Glutamatergic neuron (in vitro differentiated cells): ENCODE data around the gene ARID1B. TPM values are rescaled to one million over a fixed set of nuclear protein-coding genes. Genes with fewer than 3 reads are reported as not detected.

ENCODE experiments used
- DNase-seq: peaks from one replicate; pipeline ENCODE4 v3.0.0; 2022
- H3K27ac Mint-ChIP-seq: one replicate; pipeline ENCODE4 v1.8.0; 2020; ENCODE audit warnings: mild to moderate bottlenecking, mixed read lengths, inconsistent platforms; ENCODE audit not compliant: unreplicated experiment
- H3K27me3 Mint-ChIP-seq: one replicate; pipeline ENCODE4 v1.8.0; 2020; ENCODE audit warnings: mild to moderate bottlenecking, moderate library complexity, mixed read lengths, inconsistent platforms; ENCODE audit not compliant: unreplicated experiment
- H3K36me3 Mint-ChIP-seq: one replicate; pipeline ENCODE4 v1.8.0; 2020; ENCODE audit warnings: mild to moderate bottlenecking, mixed read lengths, inconsistent platforms; ENCODE audit not compliant: unreplicated experiment
- H3K4me1 Mint-ChIP-seq: one replicate; pipeline ENCODE4 v1.8.0; 2020; ENCODE audit warnings: mild to moderate bottlenecking, low read depth, mixed read lengths, inconsistent platforms; ENCODE audit not compliant: unreplicated experiment
- H3K4me3 Mint-ChIP-seq: one replicate; pipeline ENCODE4 v1.8.0; 2020; ENCODE audit warnings: mild to moderate bottlenecking, mixed read lengths, inconsistent platforms; ENCODE audit not compliant: unreplicated experiment
- H3K9me3 Mint-ChIP-seq: one replicate; pipeline ENCODE4 v1.8.0; 2020; ENCODE audit warnings: mild to moderate bottlenecking, moderate library complexity, mixed read lengths, inconsistent platforms; ENCODE audit not compliant: unreplicated experiment
- CTCF ChIP-seq: fragments of 200-600 bp; sonication (generic); IDR thresholded peaks from one replicate; pipeline ENCODE4 v1.5.0; 2021; ENCODE audit not compliant: partially characterized antibody, unreplicated experiment
- total RNA-seq: library from RNA; stranded (reverse); fragmentation: NEBNext Ultra II Directional; extraction: Animal tissue kit (Norgen Biotek cat#: 25700); gene quantifications from one replicate; pipeline ENCODE4 v1.2.1, GENCODE V29; 2021; ENCODE audit not compliant: unreplicated experiment

Gene ARID1B
- total RNA-seq, 1 donor from 2014 or later = 202 TPM

- DNase-seq = no peak
- H3K27ac Mint-ChIP-seq = no peak overlapping the region
- H3K27me3 Mint-ChIP-seq = peaks cover 8% of the 10 kb centered on the region
- peaks cover 2% of the 10 kb centered on the region for H3K9me3 Mint-ChIP-seq
- TF ChIP-seq CTCF = no peak
- peaks cover 6% of the 10 kb centered on the region for H3K4me1 Mint-ChIP-seq
- H3K4me3 Mint-ChIP-seq = no peak overlapping the region
- H3K36me3 Mint-ChIP-seq = peaks cover 6% of the 10 kb centered on the region
Observed at GRCh38 chr6:157210954-157211353, 433.8 kb downstream of the ARID1B start.

- DNase-seq = no peak
- Mint-ChIP-seq H3K4me3 (no peak overlapping the region), H3K9me3 (peaks cover 4% of the 10 kb centered on the region), H3K4me1 (peaks cover 6% of the 10 kb centered on the region), H3K27ac (no peak overlapping the region), H3K36me3 (no peaks in the 10 kb centered on the region), H3K27me3 (peaks cover 5% of the 10 kb centered on the region)
- TF ChIP-seq CTCF = no peak
Observed at GRCh38 chr6:157211603-157212455, 434.7 kb downstream of the ARID1B start.

DNA sequence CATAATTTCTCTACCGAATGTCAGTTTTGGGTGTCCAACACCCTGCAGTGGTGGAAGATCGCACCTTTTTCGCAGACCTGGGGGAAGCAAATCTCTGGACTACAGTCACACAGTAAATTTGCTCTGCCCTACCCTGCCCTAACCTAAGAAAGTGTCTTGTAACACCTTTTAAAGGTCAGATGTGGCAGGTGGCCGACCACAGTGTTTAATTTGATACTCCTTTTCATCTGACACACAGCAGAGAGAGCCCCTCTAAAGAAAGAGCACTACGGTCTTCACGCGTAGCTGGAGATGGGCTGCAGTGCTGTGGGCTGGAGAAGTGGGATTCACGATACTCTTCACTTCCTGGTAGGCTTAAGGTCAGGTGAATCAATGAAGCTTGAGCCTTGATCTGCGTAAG lies 436.2 kb downstream of the ARID1B start:
- Mint-ChIP-seq H3K4me3 (no peak overlapping the region), H3K4me1 (peaks cover 6% of the 10 kb centered on the region), H3K36me3 (no peaks in the 10 kb centered on the region), H3K27ac (no peak overlapping the region), H3K9me3 (peaks cover 2% of the 10 kb centered on the region), H3K27me3 (peaks cover 11% of the 10 kb centered on the region)
- no peak for TF ChIP-seq CTCF
- no peak for DNase-seq

GRCh38 chr6:157213907-157214565 lies 436.9 kb downstream of the ARID1B start:
- no peak for DNase-seq
- TF ChIP-seq CTCF = no peak
- Mint-ChIP-seq H3K36me3 (no peaks in the 10 kb centered on the region), H3K4me3 (no peak overlapping the region), H3K4me1 (peaks cover 6% of the 10 kb centered on the region), H3K27ac (peak overlapping the region; percentile 10), H3K9me3 (peaks cover 2% of the 10 kb centered on the region), H3K27me3 (peaks cover 11% of the 10 kb centered on the region)

- no peak for DNase-seq
- peaks cover 3% of the 10 kb centered on the region for H3K4me1 Mint-ChIP-seq
- H3K4me3 Mint-ChIP-seq = no peak overlapping the region
Observed at GRCh38 chr6:157215717-157216116, 438.5 kb downstream of the ARID1B start.

More at GRCh38 chr6:157215717-157216116, 438.5 kb downstream of the ARID1B start:
- H3K27me3 Mint-ChIP-seq = peaks cover 14% of the 10 kb centered on the region
- H3K36me3 Mint-ChIP-seq = no peaks in the 10 kb centered on the region
- no peak for TF ChIP-seq CTCF
- H3K9me3 Mint-ChIP-seq = peaks cover 5% of the 10 kb centered on the region
- H3K27ac Mint-ChIP-seq = no peak overlapping the region
